Astrocyte of the spinal cord (primary cell): ENCODE results near the gene PMCH.
"Not testable (repeated sequence)": the region's sequence is repeated elsewhere in the genome, so short reads cannot be mapped to it uniquely, and the experiment has no call there.

Experiments
- DNase-seq: peaks from one replicate; pipeline ENCODE4 v3.0.0; 2011; ENCODE audit warnings: low read depth, low spot score
- H3K4me3 ChIP-seq: 2 replicates; pipeline ENCODE4 v1.5.1; 2011; ENCODE audit warnings: low read depth, mild to moderate bottlenecking, low read length, moderate library complexity
- in situ Hi-C: cut with HindIII; loops from 2 replicates; pipeline ENCODE4 v1.10.0; 2017; ENCODE audit warnings: low sequenced_read_pairs
- TF ChIP-seq, protein P1 (sequence below): IDR thresholded peaks from 2 replicates; pipeline ENCODE4 v1.5.1; 2012; ENCODE audit warnings: low read depth, mild to moderate bottlenecking, low read length, inconsistent platforms

PMCH gene, protein sequence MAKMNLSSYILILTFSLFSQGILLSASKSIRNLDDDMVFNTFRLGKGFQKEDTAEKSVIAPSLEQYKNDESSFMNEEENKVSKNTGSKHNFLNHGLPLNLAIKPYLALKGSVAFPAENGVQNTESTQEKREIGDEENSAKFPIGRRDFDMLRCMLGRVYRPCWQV

DNA sequence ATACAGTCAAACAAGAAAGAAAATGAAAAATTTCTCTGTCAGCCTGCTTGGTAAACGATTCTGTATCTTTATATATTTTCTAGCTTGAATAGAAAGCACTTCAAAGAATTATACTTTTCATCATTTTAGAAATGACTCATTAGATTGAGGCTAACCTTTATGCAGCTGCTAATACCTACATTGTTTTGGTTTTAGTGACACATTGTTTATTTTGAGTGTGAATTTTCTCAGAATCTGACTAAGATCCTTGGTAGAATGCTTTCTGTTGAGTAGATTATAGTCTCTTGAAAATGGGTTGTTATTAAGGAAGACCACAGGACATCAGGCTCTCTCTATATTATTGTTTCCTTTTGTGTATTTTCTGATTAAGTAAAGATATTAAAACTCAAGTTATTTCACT is at the start of gene PMCH:
TSS of gene PMCH (minus strand) at position 45 of the 400 bp plus-strand sequence. CDS start 63 bp downstream, outside the sequence.
- in situ Hi-C loops, result no loop called here
- no peak within 1 kb of the TSS for H3K4me3 ChIP-seq
- DNase-seq, result peak; percentile 67
- TF ChIP-seq, protein P1, sequence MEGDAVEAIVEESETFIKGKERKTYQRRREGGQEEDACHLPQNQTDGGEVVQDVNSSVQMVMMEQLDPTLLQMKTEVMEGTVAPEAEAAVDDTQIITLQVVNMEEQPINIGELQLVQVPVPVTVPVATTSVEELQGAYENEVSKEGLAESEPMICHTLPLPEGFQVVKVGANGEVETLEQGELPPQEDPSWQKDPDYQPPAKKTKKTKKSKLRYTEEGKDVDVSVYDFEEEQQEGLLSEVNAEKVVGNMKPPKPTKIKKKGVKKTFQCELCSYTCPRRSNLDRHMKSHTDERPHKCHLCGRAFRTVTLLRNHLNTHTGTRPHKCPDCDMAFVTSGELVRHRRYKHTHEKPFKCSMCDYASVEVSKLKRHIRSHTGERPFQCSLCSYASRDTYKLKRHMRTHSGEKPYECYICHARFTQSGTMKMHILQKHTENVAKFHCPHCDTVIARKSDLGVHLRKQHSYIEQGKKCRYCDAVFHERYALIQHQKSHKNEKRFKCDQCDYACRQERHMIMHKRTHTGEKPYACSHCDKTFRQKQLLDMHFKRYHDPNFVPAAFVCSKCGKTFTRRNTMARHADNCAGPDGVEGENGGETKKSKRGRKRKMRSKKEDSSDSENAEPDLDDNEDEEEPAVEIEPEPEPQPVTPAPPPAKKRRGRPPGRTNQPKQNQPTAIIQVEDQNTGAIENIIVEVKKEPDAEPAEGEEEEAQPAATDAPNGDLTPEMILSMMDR, result no peak

DNA sequence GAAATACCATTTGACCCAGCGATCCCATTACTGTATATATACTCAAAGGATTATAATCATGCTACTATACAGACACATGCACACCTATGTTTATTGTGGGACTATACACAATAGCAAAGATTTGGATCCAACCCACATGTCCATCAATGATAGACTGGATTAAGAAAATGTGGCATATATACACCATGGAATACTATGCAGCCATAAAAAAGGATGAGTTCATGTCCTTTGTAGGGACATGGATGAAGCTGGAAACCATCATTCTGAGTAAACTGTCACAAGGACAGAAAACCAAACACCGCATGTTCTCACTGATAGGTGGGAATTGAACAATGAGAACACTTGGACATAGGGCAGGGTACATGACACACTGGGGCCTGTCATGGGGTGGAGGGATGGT is 43.2 kb upstream of the PMCH start:
- in situ Hi-C loops, DNase-seq: not testable (repeated sequence)

DNA sequence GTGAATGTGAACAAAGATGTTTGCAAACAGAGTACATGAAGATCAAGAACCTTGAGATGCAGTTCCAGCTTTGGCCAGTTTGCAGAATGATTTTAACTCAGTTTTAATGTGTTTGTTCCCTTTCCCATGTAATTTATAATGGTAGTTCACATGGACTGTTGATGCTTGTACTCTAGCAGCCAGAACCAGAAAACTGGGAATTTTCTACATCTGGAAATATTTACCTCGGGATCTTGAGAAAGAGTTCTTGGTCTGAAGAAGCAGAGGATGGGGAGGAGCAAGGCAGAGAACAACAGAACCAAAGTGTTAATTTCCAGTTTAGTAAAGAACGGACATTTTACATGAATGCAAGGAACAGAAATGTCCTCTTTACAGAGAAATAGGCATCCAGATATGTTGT is 37.0 kb upstream of the PMCH start:
- no peak for DNase-seq
- in situ Hi-C loops, result no loop called here
- TF ChIP-seq, protein P1, result no peak
- H3K4me3 ChIP-seq, result no peak overlapping the region

More for the DNA sequence above, 43.2 kb upstream of the PMCH start:
- not testable (repeated sequence) for H3K4me3 ChIP-seq

DNA sequence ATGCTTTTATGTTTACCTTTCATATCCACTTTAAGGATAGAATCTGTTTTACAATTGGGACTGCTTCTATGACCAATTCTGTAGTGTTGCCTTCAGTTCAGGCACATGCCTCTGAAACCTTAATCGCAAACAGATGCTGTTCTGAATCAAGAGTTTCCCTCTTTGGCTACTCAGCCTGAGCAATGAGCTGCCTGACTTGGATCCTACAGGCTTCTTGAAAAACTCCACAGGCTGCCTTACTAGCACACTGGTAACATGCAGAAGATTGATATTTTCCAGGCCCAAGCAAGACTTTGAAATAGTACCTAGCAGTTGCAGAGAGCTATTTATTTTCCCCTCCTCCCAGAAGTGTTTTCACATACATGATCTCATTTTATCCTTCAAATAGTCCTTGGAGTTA is 34.8 kb upstream of the PMCH start:
- H3K4me3 ChIP-seq, result no peak overlapping the region
- peak; percentile 3 for DNase-seq
- TF ChIP-seq, protein P1, result no peak
- in situ Hi-C loops, result no loop called here

DNA sequence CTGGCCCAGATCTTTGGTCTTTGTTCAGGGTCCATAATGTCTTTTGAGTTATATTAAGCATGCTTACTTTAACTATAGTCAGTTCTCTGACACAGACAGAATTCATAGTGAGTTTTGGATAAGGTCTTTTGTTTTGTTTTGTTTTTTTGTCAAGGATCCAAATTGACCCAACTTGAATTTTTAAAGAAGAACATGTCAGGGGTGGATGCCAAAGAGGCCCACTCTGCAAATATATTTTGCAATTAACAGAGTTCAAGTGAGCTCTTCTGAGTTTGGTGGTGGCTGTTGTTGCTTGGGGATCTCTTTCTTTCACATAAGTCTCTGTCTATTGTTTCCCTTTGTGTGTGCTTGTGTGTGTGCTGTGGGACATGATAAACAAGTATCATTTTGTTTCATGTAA is 34.4 kb upstream of the PMCH start:
- no peak for DNase-seq
- in situ Hi-C loops, result no loop called here
- H3K4me3 ChIP-seq, result no peak overlapping the region
- TF ChIP-seq, protein P1, result no peak

DNA sequence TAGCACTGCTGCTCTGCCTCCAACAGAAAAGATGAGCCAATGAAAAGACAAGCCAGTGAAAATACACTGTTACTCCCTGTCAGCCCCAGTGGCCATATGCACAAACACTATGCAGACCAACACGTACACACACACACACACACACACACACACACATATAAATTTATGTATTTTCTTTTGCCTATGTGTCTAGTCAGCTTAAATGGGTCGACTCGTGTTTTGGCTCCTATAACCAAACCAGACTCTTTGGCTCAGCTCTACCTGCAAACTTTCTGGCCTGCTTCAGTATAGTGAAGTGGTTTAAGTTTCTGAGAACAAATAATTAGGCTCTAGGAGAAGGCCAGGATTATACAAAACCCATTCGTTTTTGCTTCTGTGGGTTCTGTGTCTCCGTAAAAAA is 30.3 kb upstream of the PMCH start:
- no peak overlapping the region for H3K4me3 ChIP-seq
- TF ChIP-seq, protein P1, result no peak
- in situ Hi-C loops, result no loop called here
- DNase-seq, result no peak

DNA sequence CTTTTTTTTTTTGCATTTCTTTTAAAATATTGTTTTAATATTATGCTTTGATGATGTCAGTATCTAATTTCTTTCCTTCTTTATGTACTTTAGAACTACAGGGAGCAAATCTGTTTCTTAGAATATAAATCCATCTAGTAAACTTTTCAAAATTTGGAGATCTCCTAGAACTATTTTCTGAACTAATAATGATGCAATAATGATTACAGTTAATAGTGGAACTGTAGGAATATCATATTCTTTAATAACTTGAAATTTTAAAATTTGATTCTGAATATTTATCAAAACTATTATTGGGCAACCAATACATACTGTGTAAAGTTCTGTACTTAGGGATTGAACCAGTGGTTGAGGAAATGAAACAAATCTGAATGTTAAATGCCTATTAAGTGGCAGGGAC is 23.1 kb upstream of the PMCH start:
- in situ Hi-C loops, result no loop called here
- DNase-seq, result no peak
- H3K4me3 ChIP-seq, result no peak overlapping the region
- TF ChIP-seq, protein P1, result no peak
